ENCODE measurements around the gene SBF2. TPM values are rescaled to one million over a fixed set of nuclear protein-coding genes. Genes with fewer than 3 reads are reported as not detected.
A peak's percentile ranks its signal among the peaks of the same experiment; 100 is the strongest.

SBF2 gene
- total RNA-seq, 1 experiment from 2014 or later, result 13.8 TPM

DNA sequence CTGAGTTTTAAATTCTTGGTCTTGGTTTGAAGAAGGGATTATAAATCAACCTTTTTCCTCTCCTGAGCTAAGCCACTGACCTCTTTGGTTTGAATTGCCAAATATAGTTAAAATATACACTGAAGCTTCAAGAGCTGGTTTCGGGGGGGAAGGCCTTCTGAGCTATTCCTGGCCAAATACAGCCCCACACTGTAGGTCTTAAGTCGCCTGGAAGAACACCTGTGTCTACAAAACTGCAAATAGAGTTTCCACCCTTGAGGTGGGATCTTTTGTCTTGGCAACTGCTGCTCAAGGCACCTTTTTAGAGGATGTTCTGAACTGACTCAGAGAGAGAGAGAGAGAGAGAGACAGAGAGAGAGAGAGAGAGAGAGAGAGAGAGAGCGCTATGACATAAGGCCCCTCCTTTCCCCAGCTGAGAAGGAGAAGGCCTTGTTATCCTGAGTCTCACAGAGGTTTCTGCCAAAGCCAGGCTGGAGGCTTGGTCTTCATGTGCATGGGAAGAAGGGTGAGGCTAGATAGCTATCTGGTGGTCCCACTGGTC lies 16.4 kb upstream of the SBF2 start:
- Histone ChIP-seq H3K9ac (ENCODE audit: low read length) (no peak overlapping the region), H3K4me2 (ENCODE audit: low read depth, low read length, poor library complexity, severe bottlenecking) (no peak overlapping the region), H3K27me3 (ENCODE audit: low read length) (no peaks in the 10 kb centered on the region), H2AFZ (ENCODE audit: low read length) (no peak overlapping the region), H3K4me1 (ENCODE audit: low read length) (peaks cover 22% of the 10 kb centered on the region), H4K20me1 (ENCODE audit: insufficient read depth, low read depth, low read length) (no peaks in the 10 kb centered on the region), H3K4me3 (ENCODE audit: low read length) (no peak overlapping the region), H3K9me3 (ENCODE audit: low read length) (no peaks in the 10 kb centered on the region), H3K27ac (ENCODE audit: low read length) (no peak overlapping the region), H3K36me3 (ENCODE audit: insufficient read depth, low read length) (no peaks in the 10 kb centered on the region), H3K79me2 (ENCODE audit: low read length) (no peaks in the 10 kb centered on the region), H3K9me2 (replicated peaks; ENCODE audit: insufficient read depth, low read length) (no peaks in the 10 kb centered on the region)
- DNase-seq, result no peak

GRCh38 chr11:10309163-10310093 lies 15.4 kb upstream of the SBF2 start:
- no peak overlapping the region for H3K4me2 ChIP-seq (ENCODE audit: low read depth, low read length, poor library complexity, severe bottlenecking)

DNA sequence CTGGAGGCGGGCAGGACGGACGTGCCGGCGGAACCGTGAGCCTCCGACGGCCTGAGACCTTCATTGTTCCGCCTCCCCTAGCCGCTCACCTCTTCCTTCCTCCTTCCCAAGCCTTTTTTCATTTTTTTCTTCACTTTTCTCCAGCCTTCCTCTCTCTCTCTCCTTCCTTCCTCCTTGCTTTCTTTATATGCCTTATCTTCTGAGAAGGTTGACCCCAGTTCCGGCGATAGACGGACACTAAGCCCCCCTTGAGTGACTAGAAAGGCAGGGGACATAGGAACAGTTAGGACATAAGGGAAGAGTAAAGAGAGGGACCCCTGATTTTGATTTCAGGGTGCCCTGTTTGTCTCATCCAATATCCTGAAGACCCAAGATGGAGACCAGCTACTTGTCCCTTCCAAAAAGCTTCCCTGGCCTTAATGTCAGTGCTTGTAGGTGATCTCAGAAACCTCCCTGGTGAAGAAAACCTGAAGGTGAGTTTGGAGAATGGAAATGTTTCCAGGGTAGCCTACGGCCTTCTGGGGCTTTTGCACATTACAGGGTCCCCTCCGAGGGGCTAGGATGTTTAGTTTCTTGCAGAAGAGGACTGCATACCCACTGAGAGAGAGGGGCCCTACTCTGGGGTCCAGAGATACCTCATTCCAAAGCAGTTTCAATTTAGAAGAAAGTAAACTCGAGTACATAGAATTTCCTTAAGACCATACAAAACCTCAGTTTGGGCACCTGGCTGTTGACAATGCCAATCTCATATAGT lies 14.4 kb upstream of the SBF2 start:
- Histone ChIP-seq H4K20me1 (ENCODE audit: insufficient read depth, low read depth, low read length) (no peaks in the 10 kb centered on the region), H3K9ac (ENCODE audit: low read length) (peak overlapping the region; percentile 63), H3K9me2 (replicated peaks; ENCODE audit: insufficient read depth, low read length) (no peaks in the 10 kb centered on the region), H3K4me1 (ENCODE audit: low read length) (peaks cover 25% of the 10 kb centered on the region), H3K9me3 (ENCODE audit: low read length) (no peaks in the 10 kb centered on the region), H3K4me3 (ENCODE audit: low read length) (peak overlapping the region; percentile 66), H3K27ac (ENCODE audit: low read length) (no peak overlapping the region), H3K79me2 (ENCODE audit: low read length) (no peaks in the 10 kb centered on the region), H2AFZ (ENCODE audit: low read length) (peak overlapping the region; percentile 80), H3K27me3 (ENCODE audit: low read length) (no peaks in the 10 kb centered on the region), H3K36me3 (ENCODE audit: insufficient read depth, low read length) (no peaks in the 10 kb centered on the region), H3K4me2 (ENCODE audit: low read depth, low read length, poor library complexity, severe bottlenecking) (peak overlapping the region; percentile 76)
- DNase-seq, result no peak

More at GRCh38 chr11:10309163-10310093, 15.4 kb upstream of the SBF2 start:
- no peak for DNase-seq
- Histone ChIP-seq H3K27ac (ENCODE audit: low read length) (no peak overlapping the region), H3K9ac (ENCODE audit: low read length) (no peak overlapping the region), H3K4me3 (ENCODE audit: low read length) (no peak overlapping the region), H3K9me2 (replicated peaks; ENCODE audit: insufficient read depth, low read length) (no peaks in the 10 kb centered on the region), H3K4me1 (ENCODE audit: low read length) (peaks cover 20% of the 10 kb centered on the region), H3K27me3 (ENCODE audit: low read length) (no peaks in the 10 kb centered on the region), H3K9me3 (ENCODE audit: low read length) (no peaks in the 10 kb centered on the region), H3K36me3 (ENCODE audit: insufficient read depth, low read length) (no peaks in the 10 kb centered on the region), H4K20me1 (ENCODE audit: insufficient read depth, low read depth, low read length) (no peaks in the 10 kb centered on the region), H3K79me2 (ENCODE audit: low read length) (no peaks in the 10 kb centered on the region), H2AFZ (ENCODE audit: low read length) (no peak overlapping the region)

DNA sequence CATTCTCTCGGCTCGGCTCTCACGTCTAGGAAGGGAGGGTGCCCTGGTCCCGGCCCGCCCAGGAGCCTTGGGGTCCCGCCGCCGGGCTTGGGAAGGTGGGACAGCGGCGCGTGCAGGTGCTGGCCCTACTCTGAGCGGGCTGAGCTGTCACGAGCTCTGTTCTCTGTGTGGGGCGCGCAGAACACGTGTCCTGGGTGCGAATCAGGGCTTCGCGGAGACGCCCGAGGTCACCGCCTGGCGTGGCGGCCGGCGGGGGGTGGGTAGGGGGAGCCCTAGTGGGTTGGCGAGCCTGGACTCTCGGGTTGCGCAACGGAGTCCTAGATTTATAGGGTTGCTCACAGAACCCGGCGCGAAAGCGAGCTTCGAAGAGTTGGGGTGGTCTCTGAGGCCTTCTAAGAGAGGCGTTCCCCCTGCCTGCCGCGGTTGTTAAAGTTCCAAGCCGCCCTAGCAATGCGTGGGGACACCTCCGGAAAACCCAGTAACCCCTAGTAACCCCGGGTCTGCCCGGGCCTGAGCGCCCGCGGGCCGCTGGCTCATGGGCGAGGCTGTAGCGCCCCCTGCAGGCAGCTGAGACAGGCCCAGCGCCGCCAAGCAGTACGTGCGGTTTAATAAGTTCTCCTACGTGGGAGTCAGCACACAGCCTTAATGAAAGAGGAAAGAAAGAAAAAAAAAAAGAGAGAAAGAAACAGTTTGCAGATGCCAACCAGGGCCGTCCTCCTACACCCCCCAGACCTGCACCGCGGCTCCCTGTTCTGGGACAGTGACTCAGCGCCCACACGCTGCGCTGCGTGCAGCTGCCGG lies 13.6 kb upstream of the SBF2 start:
- no peaks in the 10 kb centered on the region for H3K9me2 ChIP-seq (replicated peaks; ENCODE audit: insufficient read depth, low read length)
- H2AFZ ChIP-seq (ENCODE audit: low read length), result peak overlapping the region; percentile 80
- no peak overlapping the region for H3K27ac ChIP-seq (ENCODE audit: low read length)
- H3K9me3 ChIP-seq (ENCODE audit: low read length), result no peaks in the 10 kb centered on the region
- H3K9ac ChIP-seq (ENCODE audit: low read length), result peak overlapping the region; percentile 63
- peak overlapping the region; percentile 66 for H3K4me3 ChIP-seq (ENCODE audit: low read length)
- peak; percentile 89 for DNase-seq
- H3K4me2 ChIP-seq (ENCODE audit: low read depth, low read length, poor library complexity, severe bottlenecking), result peak overlapping the region; percentile 76
- no peaks in the 10 kb centered on the region for H3K36me3 ChIP-seq (ENCODE audit: insufficient read depth, low read length)
- no peaks in the 10 kb centered on the region for H3K27me3 ChIP-seq (ENCODE audit: low read length)
- no peaks in the 10 kb centered on the region for H4K20me1 ChIP-seq (ENCODE audit: insufficient read depth, low read depth, low read length)
- H3K4me1 ChIP-seq (ENCODE audit: low read length), result peaks cover 32% of the 10 kb centered on the region
- H3K79me2 ChIP-seq (ENCODE audit: low read length), result no peaks in the 10 kb centered on the region

DNA sequence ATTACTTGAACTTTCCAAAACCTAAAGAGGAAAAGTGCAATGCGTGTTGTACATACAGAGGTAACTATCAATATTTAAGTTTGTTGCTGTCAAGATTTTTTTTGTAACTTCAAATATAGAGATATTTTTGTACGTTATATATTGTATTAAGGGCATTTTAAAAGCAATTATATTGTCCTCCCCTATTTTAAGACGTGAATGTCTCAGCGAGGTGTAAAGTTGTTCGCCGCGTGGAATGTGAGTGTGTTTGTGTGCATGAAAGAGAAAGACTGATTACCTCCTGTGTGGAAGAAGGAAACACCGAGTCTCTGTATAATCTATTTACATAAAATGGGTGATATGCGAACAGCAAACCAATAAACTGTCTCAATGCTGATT lies 13.0 kb upstream of the SBF2 start:
- Histone ChIP-seq H3K4me1 (ENCODE audit: low read length) (peaks cover 32% of the 10 kb centered on the region), H3K36me3 (ENCODE audit: insufficient read depth, low read length) (no peaks in the 10 kb centered on the region), H3K79me2 (ENCODE audit: low read length) (no peaks in the 10 kb centered on the region), H3K4me2 (ENCODE audit: low read depth, low read length, poor library complexity, severe bottlenecking) (no peak overlapping the region), H3K9me3 (ENCODE audit: low read length) (no peaks in the 10 kb centered on the region), H3K27me3 (ENCODE audit: low read length) (no peaks in the 10 kb centered on the region), H3K9me2 (replicated peaks; ENCODE audit: insufficient read depth, low read length) (no peaks in the 10 kb centered on the region), H3K9ac (ENCODE audit: low read length) (no peak overlapping the region), H4K20me1 (ENCODE audit: insufficient read depth, low read depth, low read length) (no peaks in the 10 kb centered on the region), H3K27ac (ENCODE audit: low read length) (no peak overlapping the region), H3K4me3 (ENCODE audit: low read length) (no peak overlapping the region), H2AFZ (ENCODE audit: low read length) (no peak overlapping the region)
- DNase-seq, result no peak

DNA sequence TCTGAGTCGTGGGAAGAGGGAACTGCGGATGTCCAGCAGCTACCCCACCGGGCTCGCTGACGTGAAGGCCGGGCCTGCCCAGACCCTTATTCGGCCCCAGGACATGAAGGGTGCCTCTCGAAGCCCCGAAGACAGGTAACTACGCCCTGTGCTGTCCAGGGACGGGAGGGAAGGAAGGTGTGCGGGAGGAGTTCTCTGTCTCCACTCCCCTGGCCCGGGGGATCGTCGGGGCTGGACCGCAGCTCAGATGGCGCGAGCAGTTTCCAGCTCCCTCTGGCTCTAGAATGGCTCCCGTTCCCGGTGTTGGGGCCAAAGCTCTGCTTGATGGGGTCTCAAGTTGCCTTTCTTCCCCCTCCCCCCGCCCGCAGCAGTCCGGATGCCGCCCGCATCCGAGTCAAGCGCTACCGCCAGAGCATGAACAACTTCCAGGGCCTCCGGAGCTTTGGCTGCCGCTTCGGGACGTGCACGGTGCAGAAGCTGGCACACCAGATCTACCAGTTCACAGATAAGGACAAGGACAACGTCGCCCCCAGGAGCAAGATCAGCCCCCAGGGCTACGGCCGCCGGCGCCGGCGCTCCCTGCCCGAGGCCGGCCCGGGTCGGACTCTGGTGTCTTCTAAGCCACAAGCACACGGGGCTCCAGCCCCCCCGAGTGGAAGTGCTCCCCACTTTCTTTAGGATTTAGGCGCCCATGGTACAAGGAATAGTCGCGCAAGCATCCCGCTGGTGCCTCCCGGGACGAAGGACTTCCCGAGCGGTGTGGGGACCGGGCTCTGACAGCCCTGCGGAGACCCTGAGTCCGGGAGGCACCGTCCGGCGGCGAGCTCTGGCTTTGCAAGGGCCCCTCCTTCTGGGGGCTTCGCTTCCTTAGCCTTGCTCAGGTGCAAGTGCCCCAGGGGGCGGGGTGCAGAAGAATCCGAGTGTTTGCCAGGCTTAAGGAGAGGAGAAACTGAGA lies 12.2 kb upstream of the SBF2 start:
- Histone ChIP-seq H3K36me3 (ENCODE audit: insufficient read depth, low read length) (no peaks in the 10 kb centered on the region), H3K4me2 (ENCODE audit: low read depth, low read length, poor library complexity, severe bottlenecking) (no peak overlapping the region), H3K9me2 (replicated peaks; ENCODE audit: insufficient read depth, low read length) (no peaks in the 10 kb centered on the region), H3K79me2 (ENCODE audit: low read length) (no peaks in the 10 kb centered on the region), H3K9ac (ENCODE audit: low read length) (no peak overlapping the region), H3K27me3 (ENCODE audit: low read length) (no peaks in the 10 kb centered on the region), H3K9me3 (ENCODE audit: low read length) (no peaks in the 10 kb centered on the region), H2AFZ (ENCODE audit: low read length) (no peak overlapping the region), H3K4me3 (ENCODE audit: low read length) (no peak overlapping the region), H3K27ac (ENCODE audit: low read length) (no peak overlapping the region), H3K4me1 (ENCODE audit: low read length) (peaks cover 32% of the 10 kb centered on the region), H4K20me1 (ENCODE audit: insufficient read depth, low read depth, low read length) (no peaks in the 10 kb centered on the region)
- DNase-seq, result no peak

GRCh38 chr11:10305262-10305963 lies 11.4 kb upstream of the SBF2 start:
- H2AFZ ChIP-seq (ENCODE audit: low read length), result no peak overlapping the region
- H3K9ac ChIP-seq (ENCODE audit: low read length), result no peak overlapping the region
- no peaks in the 10 kb centered on the region for H4K20me1 ChIP-seq (ENCODE audit: insufficient read depth, low read depth, low read length)
- H3K27ac ChIP-seq (ENCODE audit: low read length), result no peak overlapping the region
- H3K9me3 ChIP-seq (ENCODE audit: low read length), result no peaks in the 10 kb centered on the region
- H3K9me2 ChIP-seq (replicated peaks; ENCODE audit: insufficient read depth, low read length), result no peaks in the 10 kb centered on the region
- no peak overlapping the region for H3K4me2 ChIP-seq (ENCODE audit: low read depth, low read length, poor library complexity, severe bottlenecking)
- H3K4me1 ChIP-seq (ENCODE audit: low read length), result peaks cover 31% of the 10 kb centered on the region
- no peaks in the 10 kb centered on the region for H3K36me3 ChIP-seq (ENCODE audit: insufficient read depth, low read length)
- no peaks in the 10 kb centered on the region for H3K27me3 ChIP-seq (ENCODE audit: low read length)
- DNase-seq, result no peak
- no peak overlapping the region for H3K4me3 ChIP-seq (ENCODE audit: low read length)
- H3K79me2 ChIP-seq (ENCODE audit: low read length), result no peaks in the 10 kb centered on the region

Data from Karpas-422 (cell line).